ENCODE data around the gene PDE8A. TPM values are rescaled to one million over a fixed set of nuclear protein-coding genes. Genes with fewer than 3 reads are reported as not detected.
A peak's percentile ranks its signal among the peaks of the same experiment; 100 is the strongest.

Gene PDE8A
- total RNA-seq, 6 experiments from 2014 or later: 32.7 to 40.5 (median 37.4) TPM

- 89% methylated on average over 3 of the region's 4 CpGs for WGBS (ENCODE audit: insufficient coverage, low coverage, low lambda C conversion rate, missing lambda C conversion rate)
- H3K36me3 ChIP-seq: peaks cover 0 to 8% (median 0%) of the 10 kb centered on the region in 4 donors
- ATAC-seq: no peak
Observed at GRCh38 chr15:85072917-85073316, 91.3 kb downstream of the PDE8A start.

GRCh38 chr15:85073556-85074194 lies 92.0 kb downstream of the PDE8A start:
- ATAC-seq: peak in 1 of 4 donors; percentile 71

More at GRCh38 chr15:85072917-85073316, 91.3 kb downstream of the PDE8A start:
- intact Hi-C loops (cut with DNase I): no loop called here
- no peaks in the 10 kb centered on the region for H3K9me3 ChIP-seq
- no peak overlapping the region for H3K27ac ChIP-seq
- no peak for DNase-seq
- no peaks in the 10 kb centered on the region for H3K27me3 ChIP-seq
- no peaks in the 10 kb centered on the region for H3K4me1 ChIP-seq
- no peak for TF ChIP-seq CTCF (IDR thresholded peaks at IDR 0.05)
- no peak for TF ChIP-seq POLR2A (IDR thresholded peaks at IDR 0.05)
- no peak overlapping the region for H3K4me3 ChIP-seq

GRCh38 chr15:85086855-85087254 lies 105.2 kb downstream of the PDE8A start:
- H3K27ac ChIP-seq: no peak overlapping the region
- peaks cover 0 to 35% (median 8%) of the 10 kb centered on the region in 4 donors for H3K36me3 ChIP-seq
- intact Hi-C loops (cut with DNase I): no loop called here
- ATAC-seq (no peak), DNase-seq (no peak)
- no peak overlapping the region for H3K4me3 ChIP-seq
- no peaks in the 10 kb centered on the region for H3K27me3 ChIP-seq
- TF ChIP-seq POLR2A (IDR thresholded peaks at IDR 0.05) (no peak), CTCF (IDR thresholded peaks at IDR 0.05) (no peak)
- H3K9me3 ChIP-seq: no peaks in the 10 kb centered on the region
- WGBS (ENCODE audit: insufficient coverage, low coverage, low lambda C conversion rate, missing lambda C conversion rate): no CpG with 5 or more reads among the region's 2 CpGs
- H3K4me1 ChIP-seq: no peaks in the 10 kb centered on the region

More at GRCh38 chr15:85073556-85074194, 92.0 kb downstream of the PDE8A start:
- H3K9me3 ChIP-seq: no peaks in the 10 kb centered on the region
- no peak overlapping the region for H3K4me3 ChIP-seq
- 73% methylated on average over 3 of the region's 3 CpGs for WGBS (ENCODE audit: insufficient coverage, low coverage, low lambda C conversion rate, missing lambda C conversion rate)
- DNase-seq: no peak
- TF ChIP-seq POLR2A (IDR thresholded peaks at IDR 0.05): no peak
- TF ChIP-seq CTCF (IDR thresholded peaks at IDR 0.05): no peak
- intact Hi-C loops (cut with DNase I): no loop called here
- no peaks in the 10 kb centered on the region for H3K4me1 ChIP-seq
- H3K36me3 ChIP-seq: peaks cover 0 to under 1% (median 0%) of the 10 kb centered on the region in 4 donors
- H3K27ac ChIP-seq: no peak overlapping the region
- H3K27me3 ChIP-seq: no peaks in the 10 kb centered on the region

- Histone ChIP-seq H3K27ac (no peak overlapping the region), H3K9me3 (no peaks in the 10 kb centered on the region), H3K4me3 (no peak overlapping the region), H3K36me3 (peaks cover 0 to 42% (median 8%) of the 10 kb centered on the region in 4 donors), H3K4me1 (no peaks in the 10 kb centered on the region), H3K27me3 (no peaks in the 10 kb centered on the region)
- DNase-seq: no peak
- intact Hi-C loops (cut with DNase I): no loop called here
- no peak for TF ChIP-seq CTCF (IDR thresholded peaks at IDR 0.05)
- no peak for TF ChIP-seq POLR2A (IDR thresholded peaks at IDR 0.05)
- 83% methylated on average over 5 of the region's 5 CpGs for WGBS (ENCODE audit: insufficient coverage, low coverage, low lambda C conversion rate, missing lambda C conversion rate)
- no peak for ATAC-seq
Observed at GRCh38 chr15:85088300-85088699, 106.6 kb downstream of the PDE8A start.

Data from right lobe of liver (tissue), 6 donors.